ENCODE measurements around the gene DYRK1A.
A peak's percentile ranks its signal among the peaks of the same experiment; 100 is the strongest.

DYRK1A gene

GRCh38 chr21:37419228-37419906, 52.8 kb downstream of the DYRK1A start:
- no peak for DNase-seq (ENCODE audit: low read depth)

DNA sequence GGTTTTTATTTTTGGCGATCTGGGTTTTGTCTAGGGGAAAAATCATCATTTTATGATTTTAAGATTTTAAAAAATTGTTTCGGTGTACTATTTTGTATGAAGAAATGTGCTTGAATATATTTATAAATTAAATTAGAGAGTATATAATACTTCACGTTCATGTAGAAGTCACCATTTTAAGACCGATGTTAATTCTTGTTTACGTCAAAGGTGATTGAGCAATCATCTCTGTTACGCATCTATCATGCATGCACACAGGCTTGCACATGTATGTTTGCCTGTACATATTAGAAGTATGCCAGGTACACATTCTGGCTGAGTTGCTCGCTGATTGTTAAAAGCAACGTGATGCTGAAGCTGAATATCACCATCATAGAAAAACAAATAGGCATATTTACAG, 54.7 kb downstream of the DYRK1A start:
- no peak for DNase-seq (ENCODE audit: low read depth)

GRCh38 chr21:37422382-37422781, 55.8 kb downstream of the DYRK1A start:
- DNase-seq (ENCODE audit: low read depth) = no peak

DNA sequence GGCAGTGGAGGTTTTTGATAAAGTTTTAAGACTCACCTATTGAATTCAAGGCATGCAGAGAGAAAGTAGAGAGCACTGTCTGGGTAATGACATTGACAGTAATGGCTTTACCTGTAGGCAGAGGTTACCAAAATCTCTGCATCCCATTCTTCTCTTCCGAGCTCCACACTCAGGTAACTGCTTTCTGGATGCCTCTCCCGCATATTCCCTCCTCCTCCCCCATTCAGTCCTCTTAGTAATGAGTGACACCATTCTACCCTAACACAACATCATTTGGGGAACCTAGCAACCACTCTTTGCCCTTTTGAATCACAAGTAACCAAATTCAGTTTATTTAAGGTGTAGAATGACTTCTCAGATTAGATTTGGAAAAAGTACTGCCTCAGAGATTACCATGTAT, 56.5 kb downstream of the DYRK1A start:
- no peak for DNase-seq (ENCODE audit: low read depth)

DNA sequence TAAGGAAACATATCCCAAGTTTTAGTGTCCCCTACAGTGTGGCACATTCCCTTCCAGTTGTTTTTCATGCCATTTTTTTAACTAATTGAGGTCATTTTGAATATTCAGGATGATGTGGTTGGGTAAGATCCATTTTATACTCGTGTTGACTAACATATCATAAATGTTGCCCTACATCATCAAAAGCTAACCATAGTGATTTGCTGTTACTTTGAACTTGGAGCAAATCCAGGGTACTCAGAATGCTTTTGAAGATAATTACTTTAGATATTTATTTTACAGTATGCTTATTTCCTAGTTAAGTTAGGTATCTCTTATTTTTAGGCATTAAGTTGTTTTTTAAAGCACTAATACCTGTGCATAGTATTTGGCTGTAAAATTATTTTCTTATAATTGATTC, 57.8 kb downstream of the DYRK1A start:
- DNase-seq (ENCODE audit: low read depth) = no peak

DNA sequence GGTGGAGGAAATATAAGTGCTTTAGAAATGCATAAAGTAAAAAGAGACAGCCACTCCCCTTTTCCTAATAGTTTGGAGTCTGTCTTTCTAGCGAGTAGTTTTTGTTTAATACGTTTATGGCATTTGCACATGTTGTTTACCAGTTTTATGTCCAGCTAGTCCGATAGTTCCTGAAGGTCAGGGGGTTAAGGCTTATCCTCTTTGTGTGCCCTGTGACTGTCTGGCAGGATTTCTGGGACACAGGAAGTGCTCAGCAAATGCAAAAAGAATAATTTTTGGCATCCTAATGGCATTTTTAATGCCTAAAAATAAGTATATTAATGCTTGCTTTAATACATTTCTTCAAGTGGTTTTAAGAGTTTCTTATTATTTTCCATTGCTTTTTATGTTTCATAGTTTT, 58.4 kb downstream of the DYRK1A start:
- DNase-seq (ENCODE audit: low read depth) = no peak

DNA sequence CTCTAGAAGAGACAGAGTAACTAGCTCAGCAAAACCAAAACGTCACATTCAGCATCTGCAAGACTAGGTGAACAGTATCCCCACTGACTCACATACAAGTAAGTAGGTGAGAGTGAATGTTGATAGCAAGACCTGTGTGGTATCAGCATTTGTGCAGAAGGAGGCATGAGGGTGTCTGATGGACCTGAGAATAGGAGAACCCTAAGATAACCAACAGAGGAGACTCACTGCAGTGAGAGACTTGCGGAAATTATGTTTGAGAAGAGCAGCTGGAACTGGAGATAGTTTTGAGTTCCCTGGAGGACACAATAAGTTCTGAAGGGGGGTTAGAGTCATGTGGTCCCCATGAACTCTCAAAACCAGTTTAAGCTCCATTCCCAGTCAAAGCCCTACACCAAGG, 59.1 kb downstream of the DYRK1A start:
- DNase-seq (ENCODE audit: low read depth) = no peak

GRCh38 chr21:37427221-37427620, 60.6 kb downstream of the DYRK1A start:
- DNase-seq (ENCODE audit: low read depth) = no peak

DNA sequence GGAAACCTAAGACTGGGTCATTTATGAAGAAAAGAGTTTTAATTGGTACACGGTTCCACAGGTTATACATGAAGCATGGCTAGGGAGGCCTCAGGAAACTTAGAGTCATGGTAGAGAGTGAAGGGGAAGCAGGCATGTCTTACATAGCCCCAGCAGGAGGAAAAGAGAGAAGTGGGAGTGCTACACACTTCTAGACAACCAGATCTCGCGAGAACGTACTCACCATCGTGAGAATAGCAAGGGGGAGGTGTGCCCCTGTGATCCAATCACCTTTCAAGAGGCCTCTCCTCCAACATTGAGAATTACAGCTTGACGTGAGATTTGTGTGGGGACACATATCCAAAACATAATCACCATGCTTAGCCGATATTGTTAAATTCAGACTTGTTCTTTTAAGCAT, 62.8 kb downstream of the DYRK1A start:
- DNase-seq (ENCODE audit: low read depth) = no peak

DNA sequence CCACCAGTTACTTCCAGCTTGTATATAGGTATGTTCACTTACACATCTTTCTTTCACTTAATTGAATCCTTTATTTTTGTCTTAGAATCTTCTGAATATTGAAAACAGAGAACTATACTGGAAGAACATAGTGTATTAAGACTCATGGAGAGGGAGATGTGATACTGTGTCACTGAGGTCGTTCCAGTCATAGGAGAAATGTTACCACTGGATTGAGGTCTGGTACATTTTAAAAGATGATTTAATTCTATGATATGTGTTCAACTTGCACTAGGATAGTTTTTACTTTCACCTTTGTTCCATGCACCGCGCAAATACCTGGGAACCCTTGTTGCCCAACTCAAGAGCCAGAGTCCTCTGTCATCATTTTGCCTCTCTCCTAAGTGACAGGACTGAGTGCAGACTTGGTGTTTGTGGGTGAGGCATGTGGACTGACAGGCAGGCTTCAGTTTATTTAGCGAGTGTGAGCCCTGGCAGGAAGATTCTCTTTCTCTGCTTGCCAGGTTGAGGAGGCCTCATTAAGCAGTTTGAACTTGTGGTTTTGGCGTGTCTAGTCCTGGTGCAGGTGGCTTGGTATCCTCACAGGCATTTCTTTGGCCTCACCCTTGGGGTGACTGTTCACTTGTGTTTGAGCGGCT, 63.7 kb downstream of the DYRK1A start:
- DNase-seq (ENCODE audit: low read depth) = no peak

- DNase-seq (ENCODE audit: low read depth) = no peak
These were observed 64.7 kb downstream of the DYRK1A start for GRCh38 chr21:37431243-37431642.

GRCh38 chr21:37432710-37433455, 66.3 kb downstream of the DYRK1A start:
- DNase-seq (ENCODE audit: low read depth) = no peak

DNA sequence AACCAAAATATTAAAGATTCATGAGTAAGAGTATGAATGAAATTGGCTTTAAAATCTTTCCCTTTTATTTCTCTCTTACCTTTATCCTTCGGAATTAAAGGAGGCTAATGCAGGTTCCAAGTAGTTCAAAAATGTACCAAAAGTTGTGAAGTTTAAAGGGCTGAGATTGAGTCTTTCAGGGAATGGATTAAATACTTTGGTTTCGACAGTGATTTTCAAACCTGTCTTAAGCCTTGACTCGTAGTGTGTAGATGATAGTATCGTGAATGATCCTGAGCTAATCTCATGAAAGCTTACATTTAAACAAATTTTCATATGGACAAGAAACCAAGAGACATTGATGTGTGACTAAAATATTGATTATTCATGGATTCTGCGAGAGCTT, 66.9 kb downstream of the DYRK1A start:
- DNase-seq (ENCODE audit: low read depth) = no peak

DNA sequence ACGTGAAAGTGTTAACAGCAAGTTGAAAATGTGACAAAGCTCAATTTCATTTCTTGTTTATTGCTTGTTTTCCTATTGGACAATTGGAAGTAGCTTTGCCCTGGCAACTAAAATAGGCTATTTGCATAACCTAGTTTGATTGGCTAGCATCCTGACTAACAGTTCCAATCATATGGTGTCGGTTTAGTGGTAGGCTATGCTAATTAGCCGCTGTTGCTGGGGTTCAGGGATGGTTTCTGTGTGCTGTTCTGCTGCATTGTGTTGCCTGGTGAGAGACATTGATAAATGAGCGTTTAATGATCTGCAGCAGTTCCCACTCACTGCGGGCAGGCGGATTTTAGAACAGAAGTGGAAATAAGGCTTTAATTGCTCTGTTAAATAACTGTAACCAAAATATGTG, 68.5 kb downstream of the DYRK1A start:
- peak; percentile 92 for DNase-seq (ENCODE audit: low read depth)

DNA sequence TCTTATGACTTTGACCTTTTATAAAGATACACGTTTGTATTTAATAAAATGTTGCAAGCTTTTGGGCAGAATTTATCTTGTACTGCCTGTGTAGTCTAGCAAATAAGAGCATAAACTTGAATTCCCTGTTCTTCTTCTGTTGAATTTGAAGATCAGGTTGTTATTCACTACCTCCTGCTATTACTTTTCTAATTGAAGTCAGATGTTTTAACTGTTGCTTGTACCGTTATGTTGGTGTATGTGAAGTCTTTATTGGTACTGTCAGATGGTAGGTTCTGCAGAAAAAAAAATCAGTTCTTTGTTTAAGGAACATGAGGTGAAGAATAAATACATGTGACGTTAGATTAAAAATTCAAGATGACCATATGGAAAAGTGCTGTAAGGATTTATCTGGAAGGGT, 69.1 kb downstream of the DYRK1A start:
- DNase-seq (ENCODE audit: low read depth) = no peak

DNA sequence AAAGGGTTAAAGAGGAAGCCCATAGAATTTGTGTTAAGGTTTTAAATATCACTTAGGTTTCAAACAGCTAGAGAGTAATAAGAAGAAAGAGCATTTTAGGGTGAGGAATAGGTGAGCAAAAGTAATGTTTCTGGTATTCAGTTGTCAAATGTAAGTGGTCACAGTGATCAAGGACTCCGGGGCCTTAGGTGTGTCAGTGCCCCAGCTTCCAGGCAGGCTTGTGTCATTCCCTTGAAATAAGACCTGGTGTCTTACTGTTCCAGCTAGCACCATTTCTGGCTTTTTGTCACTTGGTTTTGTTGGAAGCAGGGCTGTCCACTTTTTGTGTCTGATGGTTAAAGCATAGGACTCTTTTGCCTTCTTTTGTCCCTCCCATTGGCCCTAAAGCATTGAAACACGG, 69.6 kb downstream of the DYRK1A start:
- DNase-seq (ENCODE audit: low read depth) = no peak

GRCh38 chr21:37437376-37438080, 71.0 kb downstream of the DYRK1A start:
- peak; percentile 18 for DNase-seq (ENCODE audit: low read depth)

DNA sequence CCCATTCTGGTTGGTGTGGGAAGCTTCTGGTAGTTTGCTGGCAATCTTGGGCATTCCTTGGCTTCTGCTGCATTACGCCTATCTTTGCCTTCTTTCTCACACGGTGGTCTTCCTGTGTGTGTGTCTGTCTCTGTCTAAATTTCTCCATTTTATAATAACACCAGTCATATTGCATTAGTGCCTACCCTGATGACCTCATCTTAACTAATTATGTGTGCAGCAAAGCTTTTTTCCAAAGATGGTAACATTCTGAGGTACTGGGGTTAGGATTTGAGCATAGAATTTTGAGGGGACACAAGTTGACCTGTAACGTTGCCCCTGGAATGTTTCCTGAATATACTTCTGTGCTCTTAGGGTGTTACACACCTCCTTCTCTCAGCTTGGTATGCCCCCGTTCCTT, 77.1 kb downstream of the DYRK1A start:
- no peak for DNase-seq (ENCODE audit: low read depth)

- peak; percentile 59 for DNase-seq (ENCODE audit: low read depth)
These were observed 78.7 kb downstream of the DYRK1A start for GRCh38 chr21:37445228-37445627.

GRCh38 chr21:37446552-37446951, 80.0 kb downstream of the DYRK1A start:
- DNase-seq (ENCODE audit: low read depth) = no peak

GRCh38 chr21:37447288-37447936, 80.8 kb downstream of the DYRK1A start:
- no peak for DNase-seq (ENCODE audit: low read depth)

DNA sequence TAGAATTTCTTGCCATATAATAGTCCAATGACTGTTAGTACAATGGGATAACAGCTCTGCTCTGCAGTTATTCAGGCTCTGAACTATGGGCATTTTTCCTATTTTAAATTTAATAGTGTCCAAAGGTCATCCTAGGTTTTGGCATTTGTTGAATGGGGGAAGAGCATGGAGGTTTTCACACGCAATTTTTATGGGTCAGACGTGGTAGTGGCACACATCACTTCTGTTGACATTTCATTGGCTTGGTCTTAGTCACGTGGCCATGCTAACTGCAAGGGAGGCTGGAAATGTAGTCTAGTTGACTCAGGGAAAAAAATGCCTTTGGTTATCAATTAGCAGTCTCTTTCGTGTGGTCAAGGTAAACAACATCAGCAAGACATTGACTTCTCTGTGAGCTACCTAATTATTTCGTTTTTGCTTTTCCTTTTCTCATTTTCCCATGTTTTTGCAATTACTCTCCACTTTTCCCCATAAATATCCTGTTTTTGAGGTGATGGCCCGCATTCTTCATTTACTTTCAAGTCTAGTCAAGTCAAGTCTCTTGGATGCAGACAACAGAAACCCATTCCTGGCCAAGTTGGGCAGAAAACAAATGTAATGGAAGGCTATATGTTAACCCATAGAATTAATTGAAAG, 82.8 kb downstream of the DYRK1A start:
- DNase-seq (ENCODE audit: low read depth) = no peak

All from iris pigment epithelial cell (primary cell).